ENCODE measurements around the gene TIMP3.

GRCh38 chr22:32887324-32887980 is 85.9 kb downstream of the TIMP3 start:
- no peak for TF ChIP-seq CTCF (conservative IDR thresholded peaks at IDR 0.05; ENCODE audit: low read length)
- TF ChIP-seq EZH2phosphoT487 (IDR thresholded peaks at IDR 0.05; ENCODE audit: borderline replicate concordance): no peak
